ENCODE data around the gene ZBTB7C. TPM values are rescaled to one million over a fixed set of nuclear protein-coding genes. Genes with fewer than 3 reads are reported as not detected.

ZBTB7C gene
- total RNA-seq, 1 experiment from 2014 or later = 0.33 TPM

DNA sequence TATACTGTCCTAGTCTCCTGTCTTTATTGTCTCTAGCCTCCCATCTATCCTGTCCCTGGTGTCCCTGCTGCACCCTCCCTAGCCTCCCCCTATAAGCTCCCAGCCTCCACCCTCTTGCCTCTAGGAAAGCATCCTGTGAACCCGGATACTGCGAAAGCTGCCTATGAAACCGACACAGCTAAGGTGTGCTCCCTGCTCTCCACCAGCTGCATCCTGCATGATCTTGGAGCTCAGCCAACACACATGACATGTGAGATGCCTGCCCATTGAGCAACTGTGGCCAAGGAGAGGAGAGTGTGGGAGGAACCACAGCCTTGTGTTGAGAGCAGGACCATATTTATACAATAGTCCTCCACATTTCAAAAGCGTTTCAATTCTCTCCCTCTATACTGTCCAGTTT lies 187.1 kb downstream of the ZBTB7C start:
- Histone ChIP-seq H2BK20ac (ENCODE audit: low read depth, low read length, poor library complexity, severe bottlenecking) (no peak overlapping the region), H4K8ac (replicated peaks; ENCODE audit: insufficient read length, low read depth, low read length) (no peak overlapping the region), H2BK12ac (ENCODE audit: insufficient read length, low read depth, low read length) (no peak overlapping the region), H3K4me2 (ENCODE audit: insufficient read depth, insufficient read length, low read length) (no peak overlapping the region), H3K4ac (ENCODE audit: low read depth, low read length) (no peak overlapping the region), H3K56ac (ENCODE audit: insufficient read length, low read depth, low read length) (no peak overlapping the region), H3T11ph (ENCODE audit: low read length) (no peak overlapping the region), H2BK120ac (ENCODE audit: low read depth, low read length, poor library complexity, severe bottlenecking) (no peak overlapping the region), H2BK5ac (ENCODE audit: insufficient read length, low read length) (no peak overlapping the region), H4K5ac (ENCODE audit: insufficient read length, low read depth, low read length) (no peak overlapping the region), H3K4me1 (ENCODE audit: insufficient read depth, low read length) (no peaks in the 10 kb centered on the region), H3K27ac (ENCODE audit: insufficient read length, low read depth, low read length) (no peak overlapping the region), H3K79me1 (ENCODE audit: insufficient read depth, low read depth, low read length, poor library complexity, severe bottlenecking) (no peaks in the 10 kb centered on the region), H3K79me2 (ENCODE audit: insufficient read depth, low read length) (no peaks in the 10 kb centered on the region), H3K23ac (ENCODE audit: insufficient read length, low read depth, low read length) (no peak overlapping the region), H4K91ac (ENCODE audit: insufficient read length, low read depth, low read length) (no peak overlapping the region), H3K14ac (ENCODE audit: insufficient read depth, low read length) (no peak overlapping the region), H3K23me2 (ENCODE audit: insufficient read length, low read depth, low read length, poor library complexity, severe bottlenecking) (no peaks in the 10 kb centered on the region), H2BK15ac (ENCODE audit: low read depth, low read length) (no peak overlapping the region), H2AK5ac (ENCODE audit: insufficient read length, low read length) (no peak overlapping the region), H3K9ac (ENCODE audit: extremely low read depth, insufficient read length, low read length) (no peak overlapping the region), H2AFZ (ENCODE audit: low read length) (no peak overlapping the region), H3K27me3 (ENCODE audit: insufficient read depth, low read length) (no peaks in the 10 kb centered on the region), H4K20me1 (ENCODE audit: control insufficient read depth, insufficient read depth, insufficient read length) (no peaks in the 10 kb centered on the region), H3K9me3 (ENCODE audit: control insufficient read depth, low read depth, low read length) (no peaks in the 10 kb centered on the region), H3K18ac (ENCODE audit: insufficient read length, low read depth, low read length) (no peak overlapping the region)
- Mint-ChIP-seq H3K36me3 (ENCODE audit: insufficient read depth in 1 of 3, low read depth in 3 of 3) (no peaks in the 10 kb centered on the region), H3K4me3 (no peak overlapping the region), H3K27ac (no peak overlapping the region), H3K27me3 (ENCODE audit: low read depth) (peaks cover 2% of the 10 kb centered on the region; the same call in 1 of the 2 replicates), H3K9me3 (no peaks in the 10 kb centered on the region), H3K4me1 (peaks cover 10 to 13% of the 10 kb centered on the region in 2 experiments)
- no peak for DNase-seq
- WGBS (ENCODE audit: extremely low coverage, insufficient read length, low lambda C conversion rate) = no CpG with 5 or more reads among the region's 4 CpGs
- TF ChIP-seq, protein P1, sequence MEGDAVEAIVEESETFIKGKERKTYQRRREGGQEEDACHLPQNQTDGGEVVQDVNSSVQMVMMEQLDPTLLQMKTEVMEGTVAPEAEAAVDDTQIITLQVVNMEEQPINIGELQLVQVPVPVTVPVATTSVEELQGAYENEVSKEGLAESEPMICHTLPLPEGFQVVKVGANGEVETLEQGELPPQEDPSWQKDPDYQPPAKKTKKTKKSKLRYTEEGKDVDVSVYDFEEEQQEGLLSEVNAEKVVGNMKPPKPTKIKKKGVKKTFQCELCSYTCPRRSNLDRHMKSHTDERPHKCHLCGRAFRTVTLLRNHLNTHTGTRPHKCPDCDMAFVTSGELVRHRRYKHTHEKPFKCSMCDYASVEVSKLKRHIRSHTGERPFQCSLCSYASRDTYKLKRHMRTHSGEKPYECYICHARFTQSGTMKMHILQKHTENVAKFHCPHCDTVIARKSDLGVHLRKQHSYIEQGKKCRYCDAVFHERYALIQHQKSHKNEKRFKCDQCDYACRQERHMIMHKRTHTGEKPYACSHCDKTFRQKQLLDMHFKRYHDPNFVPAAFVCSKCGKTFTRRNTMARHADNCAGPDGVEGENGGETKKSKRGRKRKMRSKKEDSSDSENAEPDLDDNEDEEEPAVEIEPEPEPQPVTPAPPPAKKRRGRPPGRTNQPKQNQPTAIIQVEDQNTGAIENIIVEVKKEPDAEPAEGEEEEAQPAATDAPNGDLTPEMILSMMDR (conservative IDR thresholded peaks at IDR 0.05) = no peak

All from H9 (cell line).